GM12874 (cell line): ENCODE data around the gene UNC79.

ENCODE experiments used
- TF ChIP-seq, protein P1 (sequence below): IDR thresholded peaks from 2 replicates; pipeline ENCODE4 v1.5.1; 2011; ENCODE audit warnings: low read depth, mild to moderate bottlenecking, control low read depth, low read length, moderate library complexity; ENCODE audit not compliant: insufficient read depth

UNC79 gene

DNA sequence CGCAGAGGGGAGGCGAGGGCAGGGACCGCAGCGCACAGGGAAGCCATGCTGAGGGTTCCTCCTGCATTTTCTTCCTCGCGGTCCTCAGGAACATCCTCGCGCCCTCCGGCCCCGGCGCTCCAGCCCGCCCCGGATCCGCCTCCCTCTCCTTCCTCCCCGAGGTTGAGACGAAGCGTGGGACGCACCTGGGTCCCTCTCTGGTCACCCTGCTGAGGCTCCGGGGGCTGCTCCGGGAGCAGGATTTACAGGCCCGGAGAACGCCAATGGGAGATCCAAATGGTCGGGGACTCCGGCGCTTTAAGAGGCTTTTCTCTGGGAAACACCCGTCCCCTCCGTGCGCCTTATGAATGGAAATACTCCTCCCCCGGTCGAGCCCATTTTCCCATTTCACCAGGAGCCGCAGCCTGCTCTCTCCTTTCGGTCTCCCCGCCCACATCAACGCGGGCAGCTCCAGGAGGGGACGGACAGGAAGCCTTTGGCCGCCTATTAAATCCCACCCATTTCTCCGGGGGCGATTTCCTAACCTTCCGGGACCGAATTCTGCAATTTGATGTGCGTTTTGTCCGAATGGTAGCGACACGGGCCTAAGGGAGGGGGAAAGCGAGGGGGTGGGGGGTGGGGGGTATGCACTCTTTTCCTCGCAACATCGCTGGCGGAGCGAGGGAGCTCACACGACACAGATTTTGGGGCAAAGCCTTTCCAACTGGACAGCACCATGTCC lies at the start of gene UNC79:
TSS of gene UNC79 (plus strand) at position 625 of the 721 bp plus-strand sequence. CDS start at position 716, 91 bp downstream.
- TF ChIP-seq, protein P1, sequence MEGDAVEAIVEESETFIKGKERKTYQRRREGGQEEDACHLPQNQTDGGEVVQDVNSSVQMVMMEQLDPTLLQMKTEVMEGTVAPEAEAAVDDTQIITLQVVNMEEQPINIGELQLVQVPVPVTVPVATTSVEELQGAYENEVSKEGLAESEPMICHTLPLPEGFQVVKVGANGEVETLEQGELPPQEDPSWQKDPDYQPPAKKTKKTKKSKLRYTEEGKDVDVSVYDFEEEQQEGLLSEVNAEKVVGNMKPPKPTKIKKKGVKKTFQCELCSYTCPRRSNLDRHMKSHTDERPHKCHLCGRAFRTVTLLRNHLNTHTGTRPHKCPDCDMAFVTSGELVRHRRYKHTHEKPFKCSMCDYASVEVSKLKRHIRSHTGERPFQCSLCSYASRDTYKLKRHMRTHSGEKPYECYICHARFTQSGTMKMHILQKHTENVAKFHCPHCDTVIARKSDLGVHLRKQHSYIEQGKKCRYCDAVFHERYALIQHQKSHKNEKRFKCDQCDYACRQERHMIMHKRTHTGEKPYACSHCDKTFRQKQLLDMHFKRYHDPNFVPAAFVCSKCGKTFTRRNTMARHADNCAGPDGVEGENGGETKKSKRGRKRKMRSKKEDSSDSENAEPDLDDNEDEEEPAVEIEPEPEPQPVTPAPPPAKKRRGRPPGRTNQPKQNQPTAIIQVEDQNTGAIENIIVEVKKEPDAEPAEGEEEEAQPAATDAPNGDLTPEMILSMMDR: no peak

DNA sequence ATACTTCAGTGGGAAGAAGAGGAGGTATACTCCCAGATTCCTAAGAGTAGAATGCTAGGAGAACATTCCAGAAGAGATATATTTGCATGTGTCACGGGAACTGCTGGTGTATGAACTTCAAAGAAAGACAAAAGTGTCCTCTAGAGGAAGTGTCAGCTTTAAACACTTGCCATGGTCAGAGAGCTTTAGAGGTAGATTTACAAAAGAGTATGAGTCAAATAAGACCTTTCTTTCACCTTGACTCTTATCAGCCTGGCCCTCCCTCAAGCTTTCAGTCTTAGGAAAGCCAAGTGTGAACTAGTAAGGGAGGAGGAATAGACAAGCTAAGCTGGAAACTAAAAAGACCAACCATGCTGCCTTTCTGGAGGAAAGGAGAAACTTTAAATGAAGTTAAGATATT lies 49.1 kb upstream of the UNC79 start:
- TF ChIP-seq, protein P1: no peak

DNA sequence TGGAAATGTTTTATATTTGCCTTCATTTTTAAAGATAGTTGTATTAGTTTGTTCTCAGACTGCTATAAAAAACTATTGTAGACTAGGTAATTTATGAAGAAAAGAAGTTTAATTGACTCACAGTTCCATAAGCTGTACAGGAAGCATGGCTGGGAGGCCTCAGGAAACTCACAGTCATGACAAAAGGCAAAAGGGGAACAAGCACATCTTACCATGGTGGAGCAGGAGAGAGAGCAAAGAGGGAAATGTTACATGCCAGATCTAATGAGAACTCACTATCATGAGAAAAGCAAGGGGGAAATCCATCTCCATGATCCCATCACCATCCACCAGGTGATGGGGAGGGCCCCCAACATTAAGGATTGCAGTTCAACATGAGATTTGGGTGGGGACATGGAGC lies 35.5 kb upstream of the UNC79 start:
- TF ChIP-seq, protein P1: no peak

DNA sequence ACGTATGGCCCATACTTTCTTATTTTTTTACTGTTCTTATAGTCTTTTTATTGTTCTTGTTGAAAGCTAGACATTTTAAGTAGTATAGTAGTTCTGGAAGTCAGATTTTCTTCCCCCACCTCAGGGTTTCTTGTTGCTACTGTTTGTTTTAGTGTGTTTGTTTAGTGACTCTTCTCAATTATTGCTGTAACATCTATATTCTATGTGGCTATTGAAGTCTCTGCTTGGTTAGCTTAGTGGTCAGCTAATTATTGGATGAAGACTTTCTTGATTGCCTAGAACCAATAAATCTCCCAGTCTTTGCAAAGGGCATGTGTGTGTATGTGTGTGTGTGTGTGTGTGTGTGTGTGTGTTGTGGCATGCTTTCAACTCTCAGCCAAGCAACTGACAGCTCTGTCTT lies 34.3 kb upstream of the UNC79 start:
- TF ChIP-seq, protein P1: no peak

DNA sequence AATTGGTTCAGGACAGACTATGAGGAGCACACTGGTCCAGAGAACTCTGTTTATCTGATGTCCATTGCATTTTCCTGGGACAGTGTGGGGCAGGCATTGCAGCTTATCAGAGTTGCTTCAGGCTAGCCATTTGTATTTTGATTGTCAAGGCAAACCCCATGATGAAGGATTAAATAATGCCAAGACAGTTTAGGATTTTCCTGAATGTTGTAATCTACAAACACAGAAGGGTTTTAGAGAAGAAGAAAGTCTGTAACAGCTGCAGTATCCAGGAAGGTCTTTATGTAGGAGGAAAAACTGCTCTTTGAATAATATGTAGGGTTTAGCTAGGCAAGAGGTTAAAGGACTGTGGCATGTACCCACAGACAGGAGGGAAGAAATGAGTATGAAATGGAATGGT lies 32.2 kb upstream of the UNC79 start:
- TF ChIP-seq, protein P1: no peak

DNA sequence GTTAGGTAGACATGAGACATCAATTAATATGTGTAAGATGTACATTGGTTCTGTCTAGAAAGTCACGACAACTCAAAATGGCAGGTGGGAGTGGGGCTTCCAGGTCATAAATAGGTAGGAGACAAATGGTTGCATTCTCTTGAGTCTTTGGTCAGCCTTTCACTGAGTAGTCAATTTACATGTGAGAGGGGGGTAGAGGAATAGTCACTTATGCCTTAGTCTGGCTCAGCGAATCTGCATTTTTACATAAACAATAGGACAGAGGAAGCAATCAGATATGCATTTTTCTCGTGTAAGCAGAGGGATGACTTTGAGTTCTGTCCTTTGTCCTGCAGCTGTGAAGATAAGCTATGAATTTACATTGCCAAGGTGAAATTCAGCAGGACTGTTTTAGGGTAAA lies 27.8 kb upstream of the UNC79 start:
- TF ChIP-seq, protein P1: no peak

DNA sequence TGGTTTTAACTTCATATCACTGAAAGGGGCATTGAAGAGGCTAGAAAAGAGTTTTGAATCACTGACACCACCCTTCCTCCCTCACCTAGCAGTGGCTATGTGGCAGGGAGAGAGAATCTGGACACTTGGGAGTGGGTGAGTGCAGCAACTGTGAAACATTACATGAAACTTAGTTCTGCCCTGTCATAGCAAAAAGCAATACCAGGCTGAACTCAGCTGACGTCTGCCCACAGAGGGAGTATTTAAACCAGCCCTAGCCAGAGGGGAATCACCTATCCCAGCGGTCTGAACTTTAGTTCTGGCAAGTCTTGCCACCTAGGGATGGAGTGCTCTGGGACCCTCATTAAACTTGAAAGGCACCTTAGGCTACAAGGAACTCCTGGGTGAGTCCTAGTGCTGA lies 20.7 kb upstream of the UNC79 start:
- TF ChIP-seq, protein P1: no peak

DNA sequence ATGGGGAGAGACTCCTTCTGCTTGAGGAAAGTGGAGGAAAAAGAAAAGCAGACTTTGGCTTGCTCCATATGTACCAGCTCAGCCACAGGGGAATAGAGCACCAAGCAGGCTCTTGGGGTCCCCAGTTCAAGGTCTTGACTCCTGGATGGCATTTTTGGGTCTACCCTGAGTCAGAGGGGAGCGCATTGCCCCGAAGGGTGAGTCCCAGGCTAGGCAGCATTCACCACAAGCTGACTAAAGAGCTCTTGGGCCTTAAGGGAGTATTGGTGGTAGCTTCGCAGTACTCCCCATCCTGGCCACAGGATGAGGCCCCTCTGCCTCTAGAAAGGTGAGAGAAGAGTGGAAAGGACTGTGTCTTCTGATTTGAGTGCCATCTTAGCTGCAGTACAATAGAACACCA lies 19.8 kb upstream of the UNC79 start:
- TF ChIP-seq, protein P1: no peak
